Aorta (tissue), 5 donors: ENCODE data around the gene AKIRIN2. TPM values are rescaled to one million over a fixed set of nuclear protein-coding genes. Genes with fewer than 3 reads are reported as not detected.
"Not testable (repeated sequence)": the region's sequence is repeated elsewhere in the genome, so short reads cannot be mapped to it uniquely, and the experiment has no call there.

Source experiments
- ATAC-seq: fragments of 200-7000 bp; cut with Tn5 transposase; one replicate; pipeline ENCODE4 v1.9.1; 2022; ENCODE audit warnings: moderate library complexity; ENCODE audit not compliant: low FRiP score
- DNase-seq, 2 donors: peaks; one replicate each; pipeline ENCODE4 v3.0.0-alpha.2; 2020
- H3K27ac ChIP-seq, 2 donors: one replicate each; pipeline ENCODE4 v1.5.1; 2013; ENCODE audit warnings: low read length in 2 of 2, mild to moderate bottlenecking in 2 of 2, moderate library complexity in 2 of 2, control low read depth in 1 of 2, inconsistent platforms in 1 of 2, low read depth in 1 of 2
- H3K27me3 ChIP-seq, 2 donors: one replicate each; pipeline ENCODE4 v1.6.1; 2013; ENCODE audit warnings: control low read depth in 1 of 2, low read length in 1 of 2, mild to moderate bottlenecking in 1 of 2, moderate library complexity in 1 of 2; ENCODE audit not compliant: insufficient read depth in 2 of 2, control insufficient read depth in 1 of 2
- H3K36me3 ChIP-seq, 2 donors: one replicate each; pipeline ENCODE4 v1.6.1; 2013; ENCODE audit warnings: control low read depth in 1 of 2, low read length in 1 of 2, mild to moderate bottlenecking in 1 of 2; ENCODE audit not compliant: insufficient read depth in 2 of 2, control insufficient read depth in 1 of 2
- H3K4me1 ChIP-seq, 2 donors: one replicate each; pipeline ENCODE4 v1.6.1; 2013; ENCODE audit warnings: low read length in 2 of 2, control low read depth in 1 of 2, mild to moderate bottlenecking in 1 of 2, moderate library complexity in 1 of 2; ENCODE audit not compliant: insufficient read depth in 2 of 2, control insufficient read depth in 1 of 2
- H3K4me3 ChIP-seq, 2 donors: one replicate each; pipeline ENCODE4 v1.5.1; 2013; ENCODE audit warnings: low read length in 2 of 2, control low read depth in 1 of 2, mild to moderate bottlenecking in 1 of 2
- H3K9me3 ChIP-seq: one replicate; pipeline ENCODE4 v1.6.1; 2013; ENCODE audit warnings: mild to moderate bottlenecking, low read length; ENCODE audit not compliant: control insufficient read depth
- WGBS, 2 donors: extraction: QIAGEN DNeasy Blood & Tissue Kit; methylation state at CpG; one replicate each; pipeline ENCODE4 v1.1.7; 2013; 5-methylcytosine and 5-hydroxymethylcytosine counted together
- intact Hi-C, 2 donors: fragments of 100-400 bp; cut with DNase I; formaldehyde crosslinking; loops; one replicate each; pipeline versions ENCODE4 v1.14.2 to v1.15.0; 2022
- polyA plus RNA-seq, 2 donors: library from polyadenylated mRNA; stranded (reverse); fragments of 200-250 nt; gene quantifications; one replicate each; pipeline ENCODE4 v1.2.3, GENCODE V29; 2013
- total RNA-seq, 2 donors: library from RNA; stranded (reverse); fragmentation: NEBNext Ultra II Directional; extraction: Animal tissue kit (Norgen Biotek cat#: 25700); gene quantifications; one replicate each; pipeline ENCODE4 v1.2.1, GENCODE V29; 2021
- donor health status: healthy with polysubstance abuse.
- donor health status: Bipolar disorder and iron deficiency.
- donor health status: DM: no; HTN: no; CAD: no.
- donor health status: DM: no; HTN: no; CAD: no.
- donor health status: DM: yes; HTN: yes; CAD: no.

Gene AKIRIN2
- total and polyA plus RNA-seq, 4 donors = 17.8 to 43.5 (median 31.8) TPM

DNA sequence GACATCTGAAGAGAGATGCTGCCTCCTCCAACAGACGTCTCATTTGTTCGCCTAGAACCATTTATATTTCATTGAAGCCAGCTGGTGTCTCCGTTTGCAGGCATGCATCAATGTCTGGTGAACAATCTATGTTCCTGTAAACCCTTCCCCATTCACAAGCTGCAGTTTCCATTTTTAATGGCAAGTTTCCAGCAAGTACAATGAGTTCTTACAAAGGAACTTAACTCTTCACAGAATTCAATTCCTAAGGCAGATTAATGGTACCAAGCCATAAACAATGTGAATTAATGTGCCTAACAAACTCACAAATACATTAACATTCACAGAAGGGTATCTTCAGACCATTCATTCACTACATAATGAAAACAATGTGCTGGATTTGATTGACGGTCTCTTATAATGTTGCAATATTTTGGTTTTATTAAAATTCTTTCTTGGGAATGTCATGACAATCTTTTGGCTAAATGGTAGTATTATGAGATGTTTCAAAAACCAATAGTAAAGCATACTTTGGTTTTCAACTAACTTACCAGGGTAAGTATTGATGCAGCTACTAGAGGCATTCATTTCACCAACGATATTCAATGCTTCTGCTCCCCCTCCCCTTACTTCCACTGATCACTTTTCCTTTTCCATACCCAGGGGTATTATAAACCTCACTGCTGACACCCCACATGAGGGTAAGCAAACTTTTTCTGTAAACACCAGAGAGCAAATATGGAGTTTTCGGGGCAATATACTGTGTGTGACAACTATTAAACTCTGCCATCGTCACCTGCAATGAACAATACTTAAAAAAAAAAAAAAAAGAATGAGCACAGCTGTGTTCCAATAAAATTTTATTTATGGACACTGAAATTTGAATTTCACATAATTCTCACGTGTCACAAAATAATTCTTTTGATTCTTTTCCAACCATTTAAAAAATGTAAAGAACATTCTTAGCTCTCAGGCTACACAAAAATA is 4.2 kb downstream of the AKIRIN2 start:
- Histone ChIP-seq H3K4me3 (peak overlapping the region; percentile 40 to 47), H3K36me3 (no peaks in the 10 kb centered on the region), H3K9me3 (no peaks in the 10 kb centered on the region), H3K27ac (no peak overlapping the region), H3K4me1 (no peaks in the 10 kb centered on the region), H3K27me3 (no peaks in the 10 kb centered on the region)
- DNase-seq (no peak), ATAC-seq (no peak)
- intact Hi-C loops = no loop called here
- 21 to 26% methylated on average over 8 of the region's 8 CpGs for WGBS, 2 donors

DNA sequence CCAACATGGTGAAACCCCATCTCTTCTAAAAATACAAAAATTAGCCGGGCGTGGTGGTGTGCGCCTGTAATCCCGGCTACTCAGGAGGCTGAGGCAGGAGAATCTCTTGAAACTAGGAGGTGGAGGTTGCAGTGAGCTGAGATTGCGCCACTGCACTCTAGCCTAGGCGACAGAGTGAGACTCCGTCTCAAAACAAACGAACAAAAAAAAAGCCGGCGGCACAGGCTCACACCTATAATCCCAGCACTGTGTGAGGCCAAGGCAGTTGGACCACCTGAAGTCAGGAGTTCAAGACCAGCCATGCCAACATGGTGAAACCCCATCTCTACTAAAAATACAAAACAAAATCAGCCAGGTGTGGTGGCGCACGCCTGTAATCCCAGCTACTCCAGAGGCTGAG is 5.2 kb downstream of the AKIRIN2 start:
- H3K4me1 ChIP-seq, H3K27ac ChIP-seq, H3K36me3 ChIP-seq, H3K9me3 ChIP-seq, H3K4me3 ChIP-seq, intact Hi-C loops, DNase-seq, H3K27me3 ChIP-seq, ATAC-seq: not testable (repeated sequence)
- WGBS, 2 donors = 94 to 96% methylated on average over 12 of the region's 12 CpGs

DNA sequence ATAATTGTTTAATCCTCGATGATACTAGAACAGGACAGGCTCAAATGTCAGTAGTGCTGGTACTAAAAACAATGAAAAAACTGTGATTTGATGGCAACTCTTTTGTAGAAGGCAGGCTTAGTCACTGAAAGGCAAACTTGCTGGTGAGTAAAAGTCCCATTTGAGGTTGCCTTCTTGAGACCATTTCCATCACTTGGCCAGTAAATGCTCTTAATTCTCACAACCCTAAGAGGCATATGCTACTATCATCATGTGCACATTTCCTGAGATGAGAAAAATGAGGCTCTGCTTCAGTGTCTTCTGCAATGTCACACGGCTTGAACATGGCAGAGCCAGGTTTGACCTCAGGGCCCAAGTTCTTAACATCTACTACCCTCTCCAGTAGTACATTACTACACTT is 9.9 kb downstream of the AKIRIN2 start:
- H3K4me1 ChIP-seq = peaks cover 2 to 4% of the 10 kb centered on the region in 2 donors
- intact Hi-C loops = no loop called here

DNA sequence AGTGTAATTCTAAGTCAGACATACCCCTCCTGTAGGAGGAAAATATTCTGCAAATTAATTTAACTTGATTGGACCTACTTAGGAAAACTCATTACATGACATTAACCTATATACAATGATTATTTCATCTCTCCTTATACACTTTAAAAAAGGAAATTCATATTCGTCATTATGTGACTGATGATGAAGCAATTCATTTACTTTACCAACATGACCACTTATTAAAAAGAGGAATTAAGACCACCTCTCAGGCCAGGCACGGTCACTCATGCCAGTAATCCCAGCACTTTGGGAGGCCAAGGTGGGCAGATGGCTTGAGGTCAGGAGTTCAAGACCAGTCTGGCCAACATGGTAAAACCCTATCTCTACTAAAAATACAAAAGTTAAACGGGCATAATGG is 11.6 kb downstream of the AKIRIN2 start:
- peaks cover 2 to 4% of the 10 kb centered on the region in 2 donors for H3K4me1 ChIP-seq

More for the DNA sequence above, 9.9 kb downstream of the AKIRIN2 start:
- H3K4me3 ChIP-seq = no peak overlapping the region
- H3K36me3 ChIP-seq = no peaks in the 10 kb centered on the region
- no peaks in the 10 kb centered on the region for H3K27me3 ChIP-seq
- WGBS, 2 donors = 68 to 69% methylated on average over 2 of the region's 2 CpGs
- no peak for ATAC-seq
- no peaks in the 10 kb centered on the region for H3K9me3 ChIP-seq
- no peak overlapping the region for H3K27ac ChIP-seq
- no peak for DNase-seq

DNA sequence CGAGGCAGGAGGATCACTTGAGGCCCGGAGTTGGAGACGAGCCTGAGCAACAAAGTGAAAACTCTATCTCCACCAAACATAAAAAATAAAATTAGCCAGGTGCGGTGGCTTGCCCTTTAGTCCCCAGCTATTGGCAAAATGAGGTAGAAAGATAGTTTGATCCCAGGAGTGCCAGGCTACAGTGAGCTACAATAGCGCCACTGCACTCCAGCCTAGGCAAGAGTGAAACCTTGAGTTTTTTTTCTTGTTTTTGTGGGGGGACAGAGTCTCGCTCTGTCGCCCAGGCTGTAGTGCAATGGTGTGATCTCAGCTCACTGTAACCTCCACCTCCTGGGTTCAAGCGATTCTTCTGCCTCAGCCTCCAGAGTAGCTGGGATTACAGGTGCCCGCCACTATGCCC is 14.1 kb downstream of the AKIRIN2 start:
- H3K27ac ChIP-seq, DNase-seq, H3K27me3 ChIP-seq, ATAC-seq, H3K9me3 ChIP-seq, H3K4me1 ChIP-seq, H3K4me3 ChIP-seq, intact Hi-C loops, H3K36me3 ChIP-seq: not testable (repeated sequence)
- WGBS, 2 donors = 87 to 91% methylated on average over 9 of the region's 9 CpGs

More for the DNA sequence above, 11.6 kb downstream of the AKIRIN2 start:
- DNase-seq (no peak), ATAC-seq (no peak)
- H3K27ac ChIP-seq = no peak overlapping the region
- H3K4me3 ChIP-seq = no peak overlapping the region
- no peaks in the 10 kb centered on the region for H3K27me3 ChIP-seq
- H3K36me3 ChIP-seq = no peaks in the 10 kb centered on the region
- 86 to 94% methylated on average over 3 of the region's 3 CpGs for WGBS, 2 donors
- no peaks in the 10 kb centered on the region for H3K9me3 ChIP-seq
- intact Hi-C loops = no loop called here

DNA sequence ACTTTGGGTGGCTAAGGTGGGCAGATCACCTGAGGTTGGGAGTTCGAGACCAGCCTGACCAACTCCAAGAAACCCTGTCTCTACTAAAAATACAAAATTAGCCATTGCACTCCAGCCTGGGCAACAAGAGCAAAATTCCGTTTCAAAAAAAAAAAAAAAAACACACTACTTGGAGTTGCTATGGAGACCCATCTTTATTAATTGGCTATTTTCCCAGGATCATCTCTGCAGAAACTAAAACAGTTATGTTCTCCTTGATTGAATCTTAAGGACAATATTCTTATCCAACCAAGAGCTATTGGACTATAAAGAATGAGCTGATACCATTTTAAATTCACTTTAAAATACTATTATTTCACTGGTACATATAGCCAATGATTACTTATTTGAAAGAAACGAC is 14.7 kb downstream of the AKIRIN2 start:
- Histone ChIP-seq H3K9me3 (no peaks in the 10 kb centered on the region), H3K27me3 (no peaks in the 10 kb centered on the region), H3K27ac (no peak overlapping the region), H3K4me1 (peaks cover 2 to 9% of the 10 kb centered on the region in 2 donors), H3K4me3 (no peak overlapping the region), H3K36me3 (no peaks in the 10 kb centered on the region)
- DNase-seq = no peak
- ATAC-seq = no peak
- WGBS, 2 donors = 63 to 67% methylated on average over 3 of the region's 3 CpGs
- intact Hi-C loops = no loop called here

DNA sequence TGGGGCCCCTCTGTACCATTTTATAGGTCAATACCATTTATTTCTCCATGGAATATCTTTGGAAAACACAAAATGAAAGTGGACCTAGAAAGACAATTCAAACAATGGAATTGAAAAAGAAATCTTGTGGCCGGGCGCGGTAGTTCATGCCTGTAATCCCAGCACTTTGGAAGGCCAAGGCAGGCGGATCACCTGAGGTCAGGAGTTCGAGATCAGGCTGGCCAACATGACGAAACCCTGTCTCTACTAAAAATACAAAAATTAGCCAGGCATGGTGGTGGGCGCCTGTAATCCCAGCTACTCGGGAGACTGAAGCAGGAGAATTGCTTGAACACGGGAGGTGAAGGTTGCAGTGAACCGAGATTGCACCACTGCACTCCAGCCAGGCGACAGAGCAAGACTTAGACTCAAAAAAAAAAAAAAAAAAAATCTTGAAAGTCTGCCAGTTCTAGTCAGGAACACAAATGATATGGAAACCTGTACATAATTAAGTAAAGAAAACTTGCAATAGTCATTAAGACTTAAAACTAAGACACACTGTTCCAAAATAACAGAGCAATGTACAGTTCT is 15.3 kb downstream of the AKIRIN2 start:
- H3K27me3 ChIP-seq, ATAC-seq, H3K4me3 ChIP-seq, H3K9me3 ChIP-seq, intact Hi-C loops, DNase-seq, H3K27ac ChIP-seq, H3K36me3 ChIP-seq: not testable (repeated sequence)
- 93 to 95% methylated on average over 11 of the region's 11 CpGs for WGBS, 2 donors
- peaks cover 4 to 13% of the 10 kb centered on the region in 2 donors for H3K4me1 ChIP-seq

DNA sequence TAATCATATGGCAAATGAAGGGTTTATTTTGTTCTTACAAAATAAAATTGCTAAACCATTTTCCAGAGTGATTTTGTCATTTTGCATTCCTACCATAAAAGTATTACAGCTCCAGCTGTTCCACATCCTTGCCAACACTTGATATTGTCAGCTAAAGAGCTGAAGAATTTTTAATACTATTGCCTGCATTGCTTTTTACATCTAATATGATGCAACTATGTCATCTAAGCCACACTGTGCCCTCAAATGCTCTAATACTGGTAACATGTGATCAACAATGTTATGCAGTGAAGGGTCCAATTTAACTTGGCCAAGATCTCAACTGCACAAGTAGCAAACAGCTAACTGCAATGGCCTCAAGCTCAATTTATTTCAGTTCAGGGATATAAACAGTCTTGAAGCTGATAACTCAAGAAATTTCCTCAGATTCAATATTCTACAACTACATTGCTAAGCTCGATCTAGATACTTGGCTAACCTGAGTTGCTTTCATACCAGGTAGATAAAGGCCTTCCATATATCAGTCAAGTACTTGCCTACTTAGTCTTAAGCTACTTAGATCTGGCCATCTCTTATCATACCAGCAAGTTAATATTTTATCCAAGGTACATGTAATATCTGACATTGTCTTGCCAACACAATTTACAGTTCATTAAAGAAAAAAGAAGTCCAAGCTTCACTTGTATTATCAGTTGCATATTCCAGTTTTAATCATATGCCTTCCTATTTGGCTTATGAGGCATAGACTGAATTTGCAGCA is 17.0 kb downstream of the AKIRIN2 start:
- intact Hi-C loops = no loop called here
- no peak for ATAC-seq

More for the DNA sequence above, 17.0 kb downstream of the AKIRIN2 start:
- Histone ChIP-seq H3K27me3 (no peaks in the 10 kb centered on the region), H3K4me3 (no peak overlapping the region), H3K36me3 (no peaks in the 10 kb centered on the region), H3K9me3 (no peaks in the 10 kb centered on the region), H3K4me1 (peaks cover 4 to 9% of the 10 kb centered on the region in 2 donors), H3K27ac (no peak overlapping the region)
- DNase-seq = no peak
- 93 to 94% methylated on average over 1 of the region's 1 CpG for WGBS, 2 donors
